Stomach (tissue), 9 donors: ENCODE data around the gene RAD23A. TPM values are rescaled to one million over a fixed set of nuclear protein-coding genes. Genes with fewer than 3 reads are reported as not detected.

Experiments
- DNase-seq, 2 donors: peaks; one replicate each; pipeline versions ENCODE4 v3.0.0 to v3.0.0-alpha.2; 2013 to 2019
- H3K27ac ChIP-seq, 5 donors: fragments of 200-600 bp in 4 of 5; sonication (generic) in 4 of 5; one replicate each; pipeline ENCODE4 v1.5.1; 2013 to 2019; ENCODE audit warnings: mild to moderate bottlenecking in 1 of 5, moderate library complexity in 1 of 5
- H3K27me3 ChIP-seq, 3 donors: fragments of 200-600 bp; sonication (generic); one replicate each; pipeline ENCODE4 v1.5.1; 2017 to 2019; ENCODE audit warnings: mixed run types in 1 of 3
- H3K36me3 ChIP-seq, 4 donors: fragments of 200-600 bp; sonication (generic); 1 replicate in 3 of 4; 2 replicates in 1 of 4; pipeline ENCODE4 v1.5.1; 2016 to 2019
- H3K4me1 ChIP-seq, 4 donors: fragments of 200-600 bp; sonication (generic); one replicate each; pipeline ENCODE4 v1.5.1; 2016 to 2019
- H3K4me3 ChIP-seq, 4 donors: fragments of 200-600 bp; sonication (generic) in 3 of 4; one replicate each; pipeline ENCODE4 v1.5.1; 2016 to 2019; ENCODE audit warnings: mild to moderate bottlenecking in 1 of 4
- H3K9me3 ChIP-seq, 4 donors: fragments of 200-600 bp; sonication (generic); one replicate each; pipeline ENCODE4 v1.5.1; 2016 to 2019
- CTCF ChIP-seq, 7 experiments: fragments of 450-650 bp in 4 of 7; fragments of 200-600 bp in 3 of 7; sonication (generic) in 3 of 7; IDR thresholded peaks; one replicate each; pipeline ENCODE4 v1.5.1; 2016 to 2019; ENCODE audit warnings: antibody characterized with exemption in 7 of 7, control low read depth in 2 of 7, mild to moderate bottlenecking in 1 of 7
- EP300 ChIP-seq: sonication (generic); formaldehyde crosslinking; IDR thresholded peaks from one replicate; pipeline ENCODE4 v1.6.1; 2017; ENCODE audit warnings: antibody characterized with exemption
- POLR2A ChIP-seq, 4 donors: fragments of 450-650 bp; IDR thresholded peaks; one replicate each; pipeline ENCODE4 v1.6.1; 2016; ENCODE audit warnings: antibody characterized with exemption in 4 of 4, control low read depth in 2 of 4, mild to moderate bottlenecking in 1 of 4, moderate library complexity in 1 of 4
- POLR2AphosphoS5 ChIP-seq, 3 donors: sonication (generic); formaldehyde crosslinking; IDR thresholded peaks; one replicate each; pipeline ENCODE4 v1.6.1; 2016; ENCODE audit warnings: antibody characterized with exemption in 3 of 3
- WGBS, 5 donors: extraction: QIAGEN DNeasy Blood & Tissue Kit in 3 of 5; methylation state at CpG; one replicate each; pipeline versions ENCODE4 v1.1.5 to v1.1.7; 2013 to 2018; 5-methylcytosine and 5-hydroxymethylcytosine counted together
- intact Hi-C: fragments of 100-400 bp; cut with DNase I; formaldehyde crosslinking; loops from one replicate; pipeline ENCODE4 v1.15.1; 2023; ENCODE audit warnings: low total_unique reads
- polyA plus RNA-seq, 3 donors: library from polyadenylated mRNA; stranded (reverse); fragments of 200-250 nt; gene quantifications; one replicate each; pipeline ENCODE4 v1.2.3, GENCODE V29; 2013
- total RNA-seq, 5 donors: library from RNA; depleted of rRNA; stranded (reverse); fragments of >200 nt; gene quantifications; one replicate each; pipeline versions ENCODE4 v1.1.0 to v1.2.3, GENCODE V29; 2014 to 2016
- donor health status: healthy with polysubstance abuse.
- donor health status: Bipolar disorder and iron deficiency.
- donor health status: healthy.

The RAD23A gene
- total and polyA plus RNA-seq, 8 donors: 44.1 to 144 (median 104) TPM

GRCh38 chr19:12995596-12996405, 50.1 kb downstream of the RAD23A start:
- Histone ChIP-seq H3K4me3 (peak overlapping the region; percentile 76 to 82 (median 79)), H3K4me1 (peaks cover 28 to 56% (median 51%) of the 10 kb centered on the region in 4 donors), H3K27me3 (peaks cover 0 to 10% (median 6%) of the 10 kb centered on the region in 3 donors), H3K9me3 (no peaks in the 10 kb centered on the region), H3K27ac (peak overlapping the region; percentile 90 to 95 (median 94)), H3K36me3 (peaks cover 0 to 9% (median 8%) of the 10 kb centered on the region in 4 donors)
- no peak for TF ChIP-seq POLR2A (IDR thresholded peaks at IDR 0.05)
- TF ChIP-seq CTCF (IDR thresholded peaks at IDR 0.05): no peak
- TF ChIP-seq POLR2AphosphoS5 (IDR thresholded peaks at IDR 0.05): no peak
- TF ChIP-seq EP300: no peak
- intact Hi-C loops: loop anchor here (5.0 kb wide), 1 partner anchor 36 kb away; no protein-coding TSS in a partner anchor
- WGBS, 5 donors: 1 to 2% (median 1%) methylated on average over 30 to 113 of the region's 129 CpGs
- DNase-seq: peak in 1 of 2 donors; percentile 71

GRCh38 chr19:12996406-12997094, 50.9 kb downstream of the RAD23A start:
- peaks cover 0 to 10% (median 6%) of the 10 kb centered on the region in 3 donors for H3K27me3 ChIP-seq
- H3K4me3 ChIP-seq: peak overlapping the region; percentile 76 to 82 (median 79)
- DNase-seq: peak in 1 of 2 donors; percentile 62
- WGBS, 5 donors: 0 to 21% (median 9%) methylated on average over 9 to 51 of the region's 52 CpGs
- intact Hi-C loops: loop anchor here (5.0 kb wide), 1 partner anchor 36 kb away; no protein-coding TSS in a partner anchor
- peaks cover 0 to 9% (median 8%) of the 10 kb centered on the region in 4 donors for H3K36me3 ChIP-seq
- peaks cover 35 to 64% (median 58%) of the 10 kb centered on the region in 4 donors for H3K4me1 ChIP-seq
- no peaks in the 10 kb centered on the region for H3K9me3 ChIP-seq
- TF ChIP-seq CTCF (IDR thresholded peaks at IDR 0.05): no peak
- no peak for TF ChIP-seq POLR2AphosphoS5 (IDR thresholded peaks at IDR 0.05)
- no peak for TF ChIP-seq EP300
- TF ChIP-seq POLR2A (IDR thresholded peaks at IDR 0.05): no peak
- peak overlapping the region; percentile 90 to 95 (median 94) for H3K27ac ChIP-seq

GRCh38 chr19:12997179-12997966, 51.7 kb downstream of the RAD23A start:
- WGBS, 5 donors: 57 to 81% (median 65%) methylated on average over 20 to 25 of the region's 25 CpGs
- peaks cover 43 to 72% (median 66%) of the 10 kb centered on the region in 4 donors for H3K4me1 ChIP-seq
- peak overlapping the region; percentile 76 to 82 (median 79) for H3K4me3 ChIP-seq
- intact Hi-C loops: loop anchor here (5.0 kb wide), 1 partner anchor 35 kb away; no protein-coding TSS in a partner anchor
- DNase-seq: no peak
- no peak for TF ChIP-seq EP300
- no peak for TF ChIP-seq POLR2AphosphoS5 (IDR thresholded peaks at IDR 0.05)
- no peak for TF ChIP-seq CTCF (IDR thresholded peaks at IDR 0.05)
- TF ChIP-seq POLR2A (IDR thresholded peaks at IDR 0.05): no peak
- no peaks in the 10 kb centered on the region for H3K9me3 ChIP-seq
- H3K27ac ChIP-seq: peak overlapping the region; percentile 90 to 95 (median 94)
- peaks cover 0 to 10% (median 6%) of the 10 kb centered on the region in 3 donors for H3K27me3 ChIP-seq
- H3K36me3 ChIP-seq: peaks cover 0 to 9% (median 8%) of the 10 kb centered on the region in 4 donors
